Urinary bladder (tissue), 2 donors: ENCODE data around the gene OR1E2. TPM values are rescaled to one million over a fixed set of nuclear protein-coding genes. Genes with fewer than 3 reads are reported as not detected.

ENCODE experiments used
- polyA plus RNA-seq: library from polyadenylated mRNA; stranded (reverse); fragments of 200-250 nt; gene quantifications from one replicate; pipeline ENCODE4 v1.2.3, GENCODE V29; 2013
- total RNA-seq: library from RNA; depleted of rRNA; stranded (reverse); fragments of >200 nt; gene quantifications from one replicate; pipeline ENCODE4 v1.2.3, GENCODE V29; 2014
- donor health status: healthy.

The OR1E2 gene
- total and polyA plus RNA-seq, 2 donors = not detected

Other genes starting within 250 kb of the OR1E2 start
- gene OR1A2, start 236.3 kb downstream of the OR1E2 start, total RNA-seq = not detected
- not detected for gene OR1A2, start 236.3 kb downstream of the OR1E2 start, polyA plus RNA-seq
- gene OR1A1, start 226.2 kb downstream of the OR1E2 start, total RNA-seq = not detected
- gene OR1A1, start 226.2 kb downstream of the OR1E2 start, polyA plus RNA-seq = not detected
- gene OR3A1, start 135.5 kb downstream of the OR1E2 start, total RNA-seq = not detected
- not detected for gene OR3A1, start 135.5 kb downstream of the OR1E2 start, polyA plus RNA-seq
- gene OR3A2, start 47.5 kb downstream of the OR1E2 start, total RNA-seq = 0.42 TPM
- gene OR3A2, start 47.5 kb downstream of the OR1E2 start, polyA plus RNA-seq = 0.22 TPM
- not detected for gene OR1E1, start 35.4 kb downstream of the OR1E2 start, total RNA-seq
- gene OR1E1, start 35.4 kb downstream of the OR1E2 start, polyA plus RNA-seq = not detected
- not detected for gene OR3A3, start 22.5 kb downstream of the OR1E2 start, total RNA-seq
- not detected for gene OR3A3, start 22.5 kb downstream of the OR1E2 start, polyA plus RNA-seq
- 1.0 TPM for gene SPATA22, start 38.0 kb upstream of the OR1E2 start, total RNA-seq
- 0.23 TPM for gene SPATA22, start 38.0 kb upstream of the OR1E2 start, polyA plus RNA-seq
- gene ASPA, start 42.2 kb upstream of the OR1E2 start, total RNA-seq = 44.9 TPM
- gene ASPA, start 42.2 kb upstream of the OR1E2 start, polyA plus RNA-seq = 2.8 TPM
- gene TRPV3, start 124.0 kb upstream of the OR1E2 start, total RNA-seq = 5.1 TPM
- gene TRPV3, start 124.0 kb upstream of the OR1E2 start, polyA plus RNA-seq = 0.80 TPM
- gene TRPV1, start 175.6 kb upstream of the OR1E2 start, total RNA-seq = 4.5 TPM
- gene TRPV1, start 175.6 kb upstream of the OR1E2 start, polyA plus RNA-seq = 4.0 TPM
- 12.6 TPM for gene SHPK, start 202.4 kb upstream of the OR1E2 start, total RNA-seq
- 8.0 TPM for gene SHPK, start 202.4 kb upstream of the OR1E2 start, polyA plus RNA-seq
- gene CTNS, start 202.9 kb upstream of the OR1E2 start, total RNA-seq = 10.6 TPM
- 13.8 TPM for gene CTNS, start 202.9 kb upstream of the OR1E2 start, polyA plus RNA-seq
- gene TAX1BP3, start 234.7 kb upstream of the OR1E2 start, total RNA-seq = 64.2 TPM
- 129 TPM for gene TAX1BP3, start 234.7 kb upstream of the OR1E2 start, polyA plus RNA-seq
- 7.8 TPM for gene EMC6, start 235.0 kb upstream of the OR1E2 start, total RNA-seq
- 77.1 TPM for gene EMC6, start 235.0 kb upstream of the OR1E2 start, polyA plus RNA-seq